ENCODE measurements around the gene OR7D2.

The OR7D2 gene

GRCh38 chr19:9219489-9219888 is 40.7 kb downstream of the OR7D2 start, which contains the start of gene OR7D4:
TSS of gene OR7D4 (minus strand) at chr19:9219589. CDS start at chr19:9214837, 4,752 bp downstream.
- no peak for DNase-seq

All from cortex of kidney (tissue), 1 donor.